Kidney (tissue), 14 donors: ENCODE data around the gene CASQ1. TPM values are rescaled to one million over a fixed set of nuclear protein-coding genes. Genes with fewer than 3 reads are reported as not detected.

Source experiments
- DNase-seq, 5 donors: peaks; one replicate each; pipeline ENCODE4 v3.0.0-alpha.2; 2013 to 2020
- FAIRE-seq: peaks from 2 replicates; lab custom pipeline; 2012; peaks lifted over from hg19 to GRCh38; lab: Jason Lieb, UNC
- H3K27ac ChIP-seq, 2 donors: one replicate each; pipeline ENCODE4 v1.7.0; 2013; ENCODE audit warnings: low read depth in 2 of 2, low read length in 2 of 2, inconsistent platforms in 1 of 2
- H3K27me3 ChIP-seq: one replicate; pipeline ENCODE4 v1.7.1; 2013; ENCODE audit warnings: low read length, inconsistent platforms; ENCODE audit not compliant: control insufficient read depth, insufficient read depth
- H3K36me3 ChIP-seq, 3 donors: one replicate each; pipeline versions ENCODE4 v1.7.0 to v1.7.1; 2013; ENCODE audit warnings: low read length in 3 of 3, control low read depth in 1 of 3, inconsistent platforms in 1 of 3; ENCODE audit not compliant: insufficient read depth in 3 of 3, control insufficient read depth in 2 of 3
- H3K4me1 ChIP-seq, 3 donors: one replicate each; pipeline versions ENCODE4 v1.7.0 to v1.7.1; 2013; ENCODE audit warnings: low read length in 3 of 3, inconsistent platforms in 1 of 3, low read depth in 1 of 3; ENCODE audit not compliant: control insufficient read depth in 2 of 3, insufficient read depth in 2 of 3
- H3K4me3 ChIP-seq, 3 donors: one replicate each; pipeline versions ENCODE4 v1.7.0 to v1.8.1; 2013; ENCODE audit warnings: low read length in 3 of 3, control low read depth in 1 of 3, inconsistent platforms in 1 of 3
- H3K9ac ChIP-seq, 3 donors: one replicate each; pipeline versions ENCODE4 v1.7.0 to v1.7.1; 2013; ENCODE audit warnings: low read length in 3 of 3, control low read depth in 1 of 3, inconsistent platforms in 1 of 3
- H3K9me3 ChIP-seq, 3 donors: one replicate each; pipeline versions ENCODE4 v1.7.0 to v1.7.1; 2013; ENCODE audit warnings: low read length in 3 of 3, control low read depth in 1 of 3, inconsistent platforms in 1 of 3; ENCODE audit not compliant: control insufficient read depth in 2 of 3, insufficient read depth in 1 of 3
- CTCF ChIP-seq: IDR thresholded peaks from 3 replicates; pipeline ENCODE4 v1.5.1; 2012; ENCODE audit warnings: mild to moderate bottlenecking, moderate library complexity, borderline replicate concordance; ENCODE audit not compliant: insufficient read depth; ENCODE audit errors: extremely low read depth
- intact Hi-C: fragments of 100-400 bp; cut with DNase I; formaldehyde crosslinking; loops from one replicate; pipeline ENCODE4 v1.11.1; 2022
- polyA plus RNA-seq: library from polyadenylated mRNA; stranded (reverse); fragments of 350-450 nt; fragmentation: Illumina TruSeq; extraction: RNeasy Lipid Tissue Mini Kit (QIAGEN cat#74804); gene quantifications from one replicate; pipeline ENCODE4 v1.2.3, GENCODE V29; 2014; ENCODE audit warnings: low read depth, low replicate concordance; ENCODE audit not compliant: insufficient read depth
- total RNA-seq: library from RNA; stranded (reverse); fragmentation: NEBNext Ultra II Directional; extraction: Animal tissue kit (Norgen Biotek cat#: 25700); gene quantifications from one replicate; pipeline ENCODE4 v1.2.1, GENCODE V29; 2021
- donor health status: control.
- donor health status: control.
- donor health status: control.
- donor health status: control.
- donor health status: control.
- donor health status: DM: yes; HTN: yes; CAD: no.
- donor health status: Normal renal cell carcinoma (clear cell type).

The CASQ1 gene
- total and polyA plus RNA-seq, 2 donors from 2014 or later, result 0.57 TPM; not detected in 1

- H3K36me3 ChIP-seq, result peaks cover 14 to 48% (median 33%) of the 10 kb centered on the region in 3 donors
- no peak overlapping the region for H3K4me3 ChIP-seq
- no peak overlapping the region for H3K9ac ChIP-seq
- FAIRE-seq (no peak), DNase-seq (no peak)
- no peaks in the 10 kb centered on the region for H3K27me3 ChIP-seq
- H3K9me3 ChIP-seq, result no peaks in the 10 kb centered on the region
- H3K4me1 ChIP-seq, result peaks cover 0 to 9% (median 8%) of the 10 kb centered on the region in 3 donors
- no peak for TF ChIP-seq CTCF
- no peak overlapping the region for H3K27ac ChIP-seq
- intact Hi-C loops, result no loop called here
Measured at GRCh38 chr1:160239582-160240299, 49.4 kb downstream of the CASQ1 start.

- H3K36me3 ChIP-seq, result peaks cover 4 to 15% (median 12%) of the 10 kb centered on the region in 3 donors
- DNase-seq, result no peak
- no peak overlapping the region for H3K4me3 ChIP-seq
- H3K27me3 ChIP-seq, result no peaks in the 10 kb centered on the region
- H3K27ac ChIP-seq, result no peak overlapping the region
- H3K9ac ChIP-seq, result peak overlapping the region in 1 of 3 donors; percentile 16
- intact Hi-C loops, result no loop called here
- no peaks in the 10 kb centered on the region for H3K9me3 ChIP-seq
- H3K4me1 ChIP-seq, result peaks cover 0 to 36% (median 19%) of the 10 kb centered on the region in 3 donors
- FAIRE-seq, result no peak
- TF ChIP-seq CTCF, result no peak
Measured at GRCh38 chr1:160243767-160244166, 53.4 kb downstream of the CASQ1 start.

- Histone ChIP-seq H3K9me3 (no peaks in the 10 kb centered on the region), H3K27me3 (no peaks in the 10 kb centered on the region), H3K4me3 (no peak overlapping the region), H3K9ac (no peak overlapping the region), H3K27ac (no peak overlapping the region), H3K36me3 (peaks cover 3 to 11% (median 9%) of the 10 kb centered on the region in 3 donors), H3K4me1 (peaks cover 0 to 36% (median 19%) of the 10 kb centered on the region in 3 donors)
- DNase-seq (peak in 1 of 5 donors; percentile 18), FAIRE-seq (no peak)
- no peak for TF ChIP-seq CTCF
- intact Hi-C loops, result no loop called here
Measured at GRCh38 chr1:160244209-160244608, 53.8 kb downstream of the CASQ1 start.
